SK-N-SH (cell line): Measurements from ENCODE around the gene SLC17A3.

Experiments used
- CHD2 ChIP-seq: fragments of 150-350 bp; IDR thresholded peaks from 2 replicates; pipeline ENCODE4 v1.6.1; 2018; ENCODE audit warnings: low read length; ENCODE audit not compliant: partially characterized antibody
- CTCF ChIP-seq: fragments of 200-600 bp; sonication (generic); IDR thresholded peaks from 2 replicates; pipeline ENCODE4 v1.6.1; 2017; ENCODE audit warnings: antibody characterized with exemption, mild to moderate bottlenecking, moderate library complexity
- EP300 ChIP-seq, 2 experiments: IDR thresholded peaks; 2 replicates each; pipeline versions ENCODE4 v1.4.0 to v1.6.1; 2012; ENCODE audit warnings: borderline replicate concordance in 1 of 2, low read depth in 1 of 2, low read length in 1 of 2
- MXI1 ChIP-seq: IDR thresholded peaks from 2 replicates; pipeline ENCODE4 v1.6.1; 2012; ENCODE audit warnings: mild to moderate bottlenecking, low read depth, low read length, improper control_type of control experiment
- NRF1 ChIP-seq: IDR thresholded peaks from 2 replicates; pipeline ENCODE4 v1.6.1; 2012; ENCODE audit warnings: low read depth, mild to moderate bottlenecking, low read length
- PBX3 ChIP-seq: IDR thresholded peaks from 2 replicates; pipeline ENCODE4; 2012
- POLR2AphosphoS5 ChIP-seq: IDR thresholded peaks from 2 replicates; pipeline ENCODE4 v1.6.1; 2012; ENCODE audit warnings: low read depth, low read length
- RAD21 ChIP-seq: IDR thresholded peaks from 2 replicates; pipeline ENCODE4 v1.6.1; 2012; ENCODE audit warnings: mild to moderate bottlenecking, low read length
- SIN3A ChIP-seq: IDR thresholded peaks from 2 replicates; pipeline ENCODE4 v1.6.1; 2012; ENCODE audit warnings: low read depth, mild to moderate bottlenecking, low read length, moderate library complexity, borderline replicate concordance
- TAF1 ChIP-seq: IDR thresholded peaks from 2 replicates; pipeline ENCODE4 v1.6.1; 2012; ENCODE audit warnings: low read depth, mild to moderate bottlenecking, low read length, moderate library complexity, borderline replicate concordance
- TCF12 ChIP-seq: IDR thresholded peaks from 2 replicates; pipeline ENCODE4 v1.4.0; 2012
- TEAD4 ChIP-seq: IDR thresholded peaks from 2 replicates; pipeline ENCODE4 v1.4.0; 2012; ENCODE audit warnings: mild to moderate bottlenecking, borderline replicate concordance; ENCODE audit not compliant: insufficient read depth
- TF ChIP-seq, protein P1 (sequence below): IDR thresholded peaks from 2 replicates; pipeline ENCODE4 v1.4.0; 2012; ENCODE audit warnings: low read depth, borderline replicate concordance
- TF ChIP-seq, protein P2 (sequence below): IDR thresholded peaks from 2 replicates; pipeline ENCODE4 v1.4.0; 2012; ENCODE audit warnings: low read depth

GRCh38 chr6:25801436-25801835, 72.6 kb downstream of the SLC17A3 start:
- no peak for TF ChIP-seq CTCF
- TF ChIP-seq PBX3: no peak
- no peak for TF ChIP-seq POLR2AphosphoS5
- no peak for TF ChIP-seq NRF1
- no peak for TF ChIP-seq TAF1
- TF ChIP-seq RAD21: no peak
- TF ChIP-seq EP300 (IDR thresholded peaks at IDR 0.05; ENCODE audit: borderline replicate concordance in 1 of 2, low read depth in 1 of 2, low read length in 1 of 2): no peak
- TF ChIP-seq, protein P1, sequence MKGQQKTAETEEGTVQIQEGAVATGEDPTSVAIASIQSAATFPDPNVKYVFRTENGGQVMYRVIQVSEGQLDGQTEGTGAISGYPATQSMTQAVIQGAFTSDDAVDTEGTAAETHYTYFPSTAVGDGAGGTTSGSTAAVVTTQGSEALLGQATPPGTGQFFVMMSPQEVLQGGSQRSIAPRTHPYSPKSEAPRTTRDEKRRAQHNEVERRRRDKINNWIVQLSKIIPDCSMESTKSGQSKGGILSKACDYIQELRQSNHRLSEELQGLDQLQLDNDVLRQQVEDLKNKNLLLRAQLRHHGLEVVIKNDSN: no peak
- TF ChIP-seq SIN3A: no peak
- TF ChIP-seq TCF12: no peak
- no peak for TF ChIP-seq TEAD4
- TF ChIP-seq, protein P2, sequence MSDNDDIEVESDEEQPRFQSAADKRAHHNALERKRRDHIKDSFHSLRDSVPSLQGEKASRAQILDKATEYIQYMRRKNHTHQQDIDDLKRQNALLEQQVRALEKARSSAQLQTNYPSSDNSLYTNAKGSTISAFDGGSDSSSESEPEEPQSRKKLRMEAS: no peak
- TF ChIP-seq MXI1: no peak
- no peak for TF ChIP-seq CHD2
